ENCODE measurements around the gene KBTBD2.
"Not testable (repeated sequence)": the region's sequence is repeated elsewhere in the genome, so short reads cannot be mapped to it uniquely, and the experiment has no call there.

The KBTBD2 gene

GRCh38 chr7:32892521-32893206 is 1.1 kb upstream of the KBTBD2 start:
- DNase-seq: peak in 1 of 3 experiments; percentile 90

- DNase-seq: peak; percentile 95 to 99 (median 98)
These were observed 400 bp upstream of the KBTBD2 start for GRCh38 chr7:32891800-32892520.

- peak in 2 of 3 experiments; percentile 65 to 83 for DNase-seq
These were observed 842 bp downstream of the KBTBD2 start for GRCh38 chr7:32890793-32891042.

- peak; percentile 33 to 83 (median 63) for DNase-seq
These were observed 1.4 kb downstream of the KBTBD2 start for GRCh38 chr7:32890010-32890792.

- DNase-seq: no peak
These were observed 3.1 kb downstream of the KBTBD2 start for GRCh38 chr7:32888505-32888904.

GRCh38 chr7:32887395-32887794 is 4.2 kb downstream of the KBTBD2 start:
- peak in 2 of 3 experiments; percentile 21 to 68 for DNase-seq

GRCh38 chr7:32881074-32881982 is 10.2 kb downstream of the KBTBD2 start:
- no peak for DNase-seq

- DNase-seq: peak in 2 of 3 experiments; percentile 20 to 63
These were observed 12.1 kb downstream of the KBTBD2 start for GRCh38 chr7:32879460-32879859.

GRCh38 chr7:32878023-32878422 is 13.5 kb downstream of the KBTBD2 start:
- DNase-seq: not testable (repeated sequence)

GRCh38 chr7:32872421-32872820 is 19.1 kb downstream of the KBTBD2 start:
- no peak for DNase-seq

- DNase-seq: peak in 1 of 3 experiments; percentile 48
These were observed 19.8 kb downstream of the KBTBD2 start for GRCh38 chr7:32871624-32872371.

GRCh38 chr7:32870298-32870697 is 21.3 kb downstream of the KBTBD2 start:
- DNase-seq: no peak

- no peak for DNase-seq
These were observed 21.8 kb downstream of the KBTBD2 start for GRCh38 chr7:32869716-32870115.

- DNase-seq: no peak
These were observed 23.4 kb downstream of the KBTBD2 start for GRCh38 chr7:32868116-32868515.

GRCh38 chr7:32865448-32866030 is 26.0 kb downstream of the KBTBD2 start:
- DNase-seq: no peak

GRCh38 chr7:32863872-32864271 is 27.7 kb downstream of the KBTBD2 start:
- not testable (repeated sequence) for DNase-seq

GRCh38 chr7:32860090-32860489 is 31.5 kb downstream of the KBTBD2 start:
- DNase-seq: no peak

GRCh38 chr7:32858648-32859047 is 32.9 kb downstream of the KBTBD2 start:
- DNase-seq: no peak

GRCh38 chr7:32857063-32857462 is 34.5 kb downstream of the KBTBD2 start:
- DNase-seq: not testable (repeated sequence)

GRCh38 chr7:32855837-32856775 is 35.5 kb downstream of the KBTBD2 start:
- not testable (repeated sequence) for DNase-seq

All from NCI-H1417 (cell line).